ENCODE data around the gene EXOC6B. TPM values are rescaled to one million over a fixed set of nuclear protein-coding genes. Genes with fewer than 3 reads are reported as not detected.

Gene EXOC6B
- total and polyA plus RNA-seq, 2 of the 8 experiments (the other 6 are each of a cell fraction or from before 2014, with no cell fraction given) = 13.5 to 33.0 TPM

DNA sequence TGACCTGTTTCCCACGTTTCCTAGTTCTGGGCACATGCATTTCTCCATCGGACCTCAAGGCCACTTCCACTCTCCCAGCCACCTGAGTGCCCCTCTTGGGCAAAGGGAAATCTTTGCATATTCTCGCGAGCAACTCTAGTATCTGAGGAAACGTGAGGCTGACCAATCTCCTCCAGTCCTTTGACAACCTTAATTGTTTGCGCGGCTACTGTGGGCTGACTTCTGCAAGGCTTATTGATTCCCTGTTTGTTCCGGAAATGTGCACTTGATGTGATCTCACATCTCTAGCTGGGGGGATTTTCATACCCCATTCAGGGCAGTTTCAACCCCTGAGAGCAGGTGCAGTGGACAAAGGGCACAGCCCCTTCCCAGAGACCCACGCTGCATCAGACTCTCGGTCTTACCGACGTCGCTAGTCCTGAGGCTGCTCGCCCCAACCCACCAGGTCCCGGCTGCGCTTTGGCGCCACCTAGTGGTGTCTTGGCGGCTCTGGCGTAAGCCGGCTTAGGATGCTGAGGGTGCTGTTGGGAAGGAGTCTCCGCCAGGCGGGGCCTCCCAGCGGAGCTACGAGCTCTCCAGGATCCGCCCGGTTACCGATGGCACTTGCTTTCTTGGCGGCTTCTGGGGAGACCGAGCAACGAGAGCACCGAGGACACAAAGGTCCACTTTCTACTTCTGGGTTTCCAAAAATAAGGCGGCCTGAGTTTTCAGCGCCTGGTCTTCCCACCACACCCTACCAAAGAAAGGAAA lies 36.6 kb upstream of the EXOC6B start (continued):
- peak; percentile 77 for TF ChIP-seq CHD2 (IDR thresholded peaks at IDR 0.05; ENCODE audit: low read length)
- TF ChIP-seq SP1 (IDR thresholded peaks at IDR 0.05; ENCODE audit: low read depth, low read length) = no peak
- TF ChIP-seq HDAC2 (IDR thresholded peaks at IDR 0.05; ENCODE audit: borderline replicate concordance in 1 of 2, low read depth in 2 of 2, low read length in 2 of 2) = no peak
- TF ChIP-seq, protein P1, sequence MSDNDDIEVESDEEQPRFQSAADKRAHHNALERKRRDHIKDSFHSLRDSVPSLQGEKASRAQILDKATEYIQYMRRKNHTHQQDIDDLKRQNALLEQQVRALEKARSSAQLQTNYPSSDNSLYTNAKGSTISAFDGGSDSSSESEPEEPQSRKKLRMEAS (IDR thresholded peaks at IDR 0.05) = peak; percentile 35; the same call in 1 of the 2 replicates
- peak; percentile 41; the same call in 1 of the 2 replicates for TF ChIP-seq PHF8 (conservative IDR thresholded peaks at IDR 0.05; ENCODE audit: low read depth, low read length)
- TF ChIP-seq CREB1 (IDR thresholded peaks at IDR 0.05) = peak; percentile 81
- TF ChIP-seq SIX5 (IDR thresholded peaks at IDR 0.05; ENCODE audit: low read depth, low read length) = no peak
- TF ChIP-seq, protein P2, sequence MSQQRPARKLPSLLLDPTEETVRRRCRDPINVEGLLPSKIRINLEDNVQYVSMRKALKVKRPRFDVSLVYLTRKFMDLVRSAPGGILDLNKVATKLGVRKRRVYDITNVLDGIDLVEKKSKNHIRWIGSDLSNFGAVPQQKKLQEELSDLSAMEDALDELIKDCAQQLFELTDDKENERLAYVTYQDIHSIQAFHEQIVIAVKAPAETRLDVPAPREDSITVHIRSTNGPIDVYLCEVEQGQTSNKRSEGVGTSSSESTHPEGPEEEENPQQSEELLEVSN (IDR thresholded peaks at IDR 0.05) = peak; percentile 52; the same call in 1 of the 2 replicates
- TF ChIP-seq TAF7 (optimal IDR thresholded peaks at IDR 0.05; ENCODE audit: borderline replicate concordance, low read depth, low read length) = peak; percentile 79
- no peak for TF ChIP-seq KDM1A (IDR thresholded peaks at IDR 0.05; ENCODE audit: borderline replicate concordance, low read length)
- 0 out of 2 replicates have a peak, but pooled peaks have one; percentile 45 for TF ChIP-seq POLR2AphosphoS5 (IDR thresholded peaks at IDR 0.05; ENCODE audit: low read depth, low read length)
- no peak for TF ChIP-seq CHD1 (IDR thresholded peaks at IDR 0.05; ENCODE audit: low read depth, low read length)
- peak; percentile 54; the same call in 1 of the 2 replicates for TF ChIP-seq JUND (IDR thresholded peaks at IDR 0.05; ENCODE audit: low read length)
- no peak for TF ChIP-seq EZH2 (IDR thresholded peaks at IDR 0.05; ENCODE audit: low read depth, low read length, severe bottlenecking)
- TF ChIP-seq ASH2L (IDR thresholded peaks at IDR 0.05; ENCODE audit: low read length) = peak; percentile 93
- 0 out of 2 replicates have a peak, but pooled peaks have one; percentile 2 for TF ChIP-seq BRCA1 (IDR thresholded peaks at IDR 0.05; ENCODE audit: low read depth, low read length)
- peak; percentile 14; the same call in 1 of the 2 replicates for TF ChIP-seq GABPA (IDR thresholded peaks at IDR 0.05; ENCODE audit: borderline replicate concordance, insufficient read depth, low read length)
- no peak for TF ChIP-seq SP4 (IDR thresholded peaks at IDR 0.05; ENCODE audit: low read length)
